Activated CD4-positive, alpha-beta memory T cell treated with anti-CD3 and anti-CD28 coated beads for 36 hours (primary cell): Measurements from ENCODE around the gene RASSF5. TPM values are rescaled to one million over a fixed set of nuclear protein-coding genes. Genes with fewer than 3 reads are reported as not detected.

ENCODE experiments used
- CTCF ChIA-PET: fragments of 350-600 bp; sonication (Branson Sonifier 250); formaldehyde crosslinking; loops from one replicate; lab custom pipeline; 2021; ENCODE audit warnings: antibody characterized with exemption, inconsistent platforms; lab: Charles Lee
- POLR2A ChIA-PET: fragments of 350-600 bp; sonication (Branson Sonifier 250); formaldehyde crosslinking; loops from one replicate; lab custom pipeline; 2021; ENCODE audit warnings: antibody characterized with exemption; lab: Charles Lee
- DNase-seq: peaks from one replicate; pipeline ENCODE4 v3.0.0-alpha.2; 2020
- H3K27ac Mint-ChIP-seq: one replicate; pipeline ENCODE4 v1.8.0; 2021; ENCODE audit warnings: mixed read lengths
- H3K27me3 Mint-ChIP-seq: one replicate; pipeline ENCODE4 v1.8.0; 2021; ENCODE audit warnings: mixed read lengths
- H3K36me3 Mint-ChIP-seq: one replicate; pipeline ENCODE4 v1.8.0; 2021; ENCODE audit warnings: mixed read lengths
- H3K4me1 Mint-ChIP-seq: one replicate; pipeline ENCODE4 v1.8.0; 2021; ENCODE audit warnings: low read depth, mixed read lengths
- H3K4me3 Mint-ChIP-seq: one replicate; pipeline ENCODE4 v1.8.0; 2021; ENCODE audit warnings: mild to moderate bottlenecking, mixed read lengths
- H3K9me3 Mint-ChIP-seq: one replicate; pipeline ENCODE4 v1.8.0; 2021; ENCODE audit warnings: mixed read lengths
- intact Hi-C: fragments of 100-400 bp; cut with micrococcal nuclease; formaldehyde crosslinking; loops from one replicate; pipeline ENCODE4 v1.15.1; 2023
- total RNA-seq, 2 experiments: library from RNA; stranded (reverse); gene quantifications; one replicate each; pipeline ENCODE4 v1.2.3, GENCODE V29; 2021

RASSF5 gene
- 100 to 1,000 TPM; 203 TPM for total RNA-seq

GRCh38 chr1:206507284-206508129 lies at the start of gene RASSF5:
Gene RASSF5 (plus strand): TSS chr1:206507531. CDS start chr1:206507603, 72 bp downstream.
- no peaks in the 10 kb centered on the region for H3K36me3 Mint-ChIP-seq
- no peaks in the 10 kb centered on the region for H3K9me3 Mint-ChIP-seq
- H3K4me1 Mint-ChIP-seq = peaks cover 47% of the 10 kb centered on the region
- peak within 1 kb of the TSS; percentile 30 for H3K27ac Mint-ChIP-seq
- ChIA-PET CTCF (interaction anchor here (0.8 to 2.6 kb wide), 17 partner anchors 11 to 287 kb away, joined by 3 to 10 read pairs (median 5); partner anchors contain the start of gene IKBKE), POLR2A (interaction anchor here (1.0 to 1.9 kb wide), 7 partner anchors 8 to 155 kb away, joined by 3 to 5 read pairs (median 3); no protein-coding TSS in a partner anchor)
- intact Hi-C loops = loop anchor here (2.0 to 10.0 kb wide), 3 partner anchors 37 to 387 kb away; partner anchors contain the start of genes IKBKE, IL24 and MAPKAPK2
- peaks cover 26% of the 10 kb centered on the region for H3K27me3 Mint-ChIP-seq
- peak within 1 kb of the TSS; percentile 71 for H3K4me3 Mint-ChIP-seq
- DNase-seq = peak; percentile 90

- intact Hi-C loops = no loop called here
- H3K9me3 Mint-ChIP-seq = no peaks in the 10 kb centered on the region
These were observed 47.6 kb upstream of the RASSF5 start for GRCh38 chr1:206459703-206460102.

GRCh38 chr1:206460836-206461426 lies 46.4 kb upstream of the RASSF5 start:
- no peak for DNase-seq
- Mint-ChIP-seq H3K27ac (no peak overlapping the region), H3K9me3 (no peaks in the 10 kb centered on the region), H3K27me3 (no peaks in the 10 kb centered on the region), H3K4me1 (peaks cover 46% of the 10 kb centered on the region), H3K36me3 (no peaks in the 10 kb centered on the region), H3K4me3 (no peak overlapping the region)
- ChIA-PET POLR2A (interaction anchor here (1.0 to 1.4 kb wide), 2 partner anchors 10 to 46 kb away, joined by 3 to 6 read pairs; partner anchors contain the start of genes IKBKE and RASSF5), CTCF (interaction anchor here (1.4 to 6.8 kb wide), 8 partner anchors 11 to 203 kb away, joined by 4 to 77 read pairs (median 12); partner anchors contain the start of genes EIF2D and IKBKE)
- intact Hi-C loops = no loop called here

More at GRCh38 chr1:206459703-206460102, 47.6 kb upstream of the RASSF5 start:
- no peak for DNase-seq
- POLR2A ChIA-PET = no interaction called here
- H3K4me3 Mint-ChIP-seq = no peak overlapping the region
- no peaks in the 10 kb centered on the region for H3K27me3 Mint-ChIP-seq
- CTCF ChIA-PET = interaction anchor here (1.2 to 6.8 kb wide), 4 partner anchors 12 to 30 kb away, joined by 5 to 70 read pairs (median 10); partner anchors contain the start of gene IKBKE
- peaks cover 34% of the 10 kb centered on the region for H3K4me1 Mint-ChIP-seq
- no peak overlapping the region for H3K27ac Mint-ChIP-seq
- peaks cover under 1% of the 10 kb centered on the region for H3K36me3 Mint-ChIP-seq

GRCh38 chr1:206461602-206462455 lies 45.5 kb upstream of the RASSF5 start:
- Mint-ChIP-seq H3K9me3 (no peaks in the 10 kb centered on the region), H3K36me3 (no peaks in the 10 kb centered on the region), H3K4me1 (peaks cover 52% of the 10 kb centered on the region), H3K27ac (no peak overlapping the region), H3K27me3 (no peaks in the 10 kb centered on the region), H3K4me3 (no peak overlapping the region)
- intact Hi-C loops = loop anchor here (1.0 to 2.0 kb wide), 3 partner anchors 9 to 121 kb away; no protein-coding TSS in a partner anchor
- CTCF ChIA-PET = interaction anchor here (0.7 to 6.8 kb wide), 23 partner anchors 10 to 244 kb away, joined by 3 to 77 read pairs (median 4); partner anchors contain the start of genes EIF2D, IKBKE and RASSF5
- POLR2A ChIA-PET = interaction anchor here (1.0 to 1.4 kb wide), 2 partner anchors 9 to 45 kb away, joined by 3 to 6 read pairs; partner anchors contain the start of genes IKBKE and RASSF5
- DNase-seq = peak; percentile 81

- POLR2A ChIA-PET = no interaction called here
- no peaks in the 10 kb centered on the region for H3K36me3 Mint-ChIP-seq
- DNase-seq = peak; percentile 56
- H3K4me1 Mint-ChIP-seq = peaks cover 57% of the 10 kb centered on the region
- CTCF ChIA-PET = interaction anchor here (0.5 to 6.8 kb wide), 7 partner anchors 9 to 491 kb away, joined by 3 to 77 read pairs (median 10); partner anchors contain the start of gene IKBKE
- H3K4me3 Mint-ChIP-seq = no peak overlapping the region
- no peaks in the 10 kb centered on the region for H3K9me3 Mint-ChIP-seq
- peak overlapping the region; percentile 73 for H3K27ac Mint-ChIP-seq
- no peaks in the 10 kb centered on the region for H3K27me3 Mint-ChIP-seq
- intact Hi-C loops = loop anchor here (2.0 kb wide), 2 partner anchors 16 to 120 kb away; no protein-coding TSS in a partner anchor
These were observed 44.2 kb upstream of the RASSF5 start for GRCh38 chr1:206463137-206463536.

- Mint-ChIP-seq H3K27ac (no peak overlapping the region), H3K9me3 (no peaks in the 10 kb centered on the region), H3K36me3 (no peaks in the 10 kb centered on the region), H3K4me1 (peaks cover 64% of the 10 kb centered on the region), H3K27me3 (no peaks in the 10 kb centered on the region), H3K4me3 (no peak overlapping the region)
- ChIA-PET POLR2A (interaction anchor here (1.5 kb wide), 1 partner anchor 111 kb away, joined by 3 read pairs; no protein-coding TSS in a partner anchor), CTCF (interaction anchor here (0.9 to 3.6 kb wide), 4 partner anchors 15 to 241 kb away, joined by 3 to 77 read pairs (median 8); no protein-coding TSS in a partner anchor)
- no peak for DNase-seq
- intact Hi-C loops = loop anchor here (2.0 kb wide), 2 partner anchors 15 to 119 kb away; no protein-coding TSS in a partner anchor
These were observed 43.4 kb upstream of the RASSF5 start for GRCh38 chr1:206463911-206464310.

GRCh38 chr1:206464456-206464964 lies 42.8 kb upstream of the RASSF5 start:
- intact Hi-C loops = no loop called here
- peaks cover 70% of the 10 kb centered on the region for H3K4me1 Mint-ChIP-seq

GRCh38 chr1:206465951-206466350 lies 41.4 kb upstream of the RASSF5 start:
- Mint-ChIP-seq H3K27ac (peak overlapping the region; percentile 42), H3K9me3 (no peaks in the 10 kb centered on the region), H3K27me3 (no peaks in the 10 kb centered on the region), H3K4me3 (no peak overlapping the region), H3K4me1 (peaks cover 78% of the 10 kb centered on the region), H3K36me3 (no peaks in the 10 kb centered on the region)
- CTCF ChIA-PET = interaction anchor here (0.9 to 3.7 kb wide), 4 partner anchors 9 to 198 kb away, joined by 4 to 44 read pairs (median 4); no protein-coding TSS in a partner anchor
- intact Hi-C loops = no loop called here
- no peak for DNase-seq
- POLR2A ChIA-PET = interaction anchor here (1.1 kb wide), 1 partner anchor 94 kb away, joined by 3 read pairs; no protein-coding TSS in a partner anchor

More at GRCh38 chr1:206464456-206464964, 42.8 kb upstream of the RASSF5 start:
- H3K36me3 Mint-ChIP-seq = no peaks in the 10 kb centered on the region
- H3K9me3 Mint-ChIP-seq = no peaks in the 10 kb centered on the region
- CTCF ChIA-PET = interaction anchor here (0.6 to 3.7 kb wide), 7 partner anchors 14 to 200 kb away, joined by 3 to 44 read pairs (median 3); no protein-coding TSS in a partner anchor
- peak overlapping the region; percentile 60 for H3K27ac Mint-ChIP-seq
- H3K4me3 Mint-ChIP-seq = no peak overlapping the region
- H3K27me3 Mint-ChIP-seq = no peaks in the 10 kb centered on the region
- POLR2A ChIA-PET = interaction anchor here (0.8 to 1.5 kb wide), 2 partner anchors 111 to 119 kb away, joined by 3 read pairs; no protein-coding TSS in a partner anchor
- peak; percentile 43 for DNase-seq

- H3K4me1 Mint-ChIP-seq = peaks cover 85% of the 10 kb centered on the region
- DNase-seq = peak; percentile 50
- H3K27me3 Mint-ChIP-seq = no peaks in the 10 kb centered on the region
- ChIA-PET POLR2A (no interaction called here), CTCF (interaction anchor here (0.9 to 3.7 kb wide), 2 partner anchors 10 to 12 kb away, joined by 4 to 44 read pairs; no protein-coding TSS in a partner anchor)
- H3K4me3 Mint-ChIP-seq = no peak overlapping the region
- H3K27ac Mint-ChIP-seq = peak overlapping the region; percentile 30
- no peaks in the 10 kb centered on the region for H3K9me3 Mint-ChIP-seq
- H3K36me3 Mint-ChIP-seq = no peaks in the 10 kb centered on the region
- intact Hi-C loops = no loop called here
These were observed 40.3 kb upstream of the RASSF5 start for GRCh38 chr1:206466840-206467649.

GRCh38 chr1:206467915-206468314 lies 39.4 kb upstream of the RASSF5 start:
- H3K9me3 Mint-ChIP-seq = no peaks in the 10 kb centered on the region
- intact Hi-C loops = no loop called here
- CTCF ChIA-PET = interaction anchor here (3.7 kb wide), 1 partner anchor 11 kb away, joined by 44 read pairs; no protein-coding TSS in a partner anchor
- H3K4me3 Mint-ChIP-seq = no peak overlapping the region
- POLR2A ChIA-PET = no interaction called here
- H3K27me3 Mint-ChIP-seq = no peaks in the 10 kb centered on the region
- H3K36me3 Mint-ChIP-seq = no peaks in the 10 kb centered on the region
- H3K4me1 Mint-ChIP-seq = peaks cover 90% of the 10 kb centered on the region
- peak; percentile 31 for DNase-seq
- H3K27ac Mint-ChIP-seq = peak overlapping the region; percentile 39
